ENCODE measurements around the gene EVA1A.

The EVA1A gene

GRCh38 chr2:75524276-75524911 is 36.3 kb downstream of the EVA1A start:
- Histone ChIP-seq H3K27me3 (ENCODE audit: insufficient read depth, low read depth) (no peaks in the 10 kb centered on the region), H4K20me1 (ENCODE audit: insufficient read depth) (no peaks in the 10 kb centered on the region), H3K36me3 (ENCODE audit: insufficient read depth) (no peaks in the 10 kb centered on the region), H3K4me1 (ENCODE audit: low read depth, poor library complexity, severe bottlenecking) (no peaks in the 10 kb centered on the region), H3K79me2 (ENCODE audit: insufficient read depth, low read depth) (no peaks in the 10 kb centered on the region), H3K4me3 (IDR thresholded peaks at IDR 0.05; ENCODE audit: insufficient read depth, low read depth, low read length) (no peak overlapping the region), H3K4me2 (no peak overlapping the region), H2AFZ (ENCODE audit: low read depth) (no peak overlapping the region), H3K9ac (no peak overlapping the region), H3K27ac (no peak overlapping the region)
- no peak for TF ChIP-seq CTCF (conservative IDR thresholded peaks at IDR 0.05; ENCODE audit: low read depth, low read length)

DNA sequence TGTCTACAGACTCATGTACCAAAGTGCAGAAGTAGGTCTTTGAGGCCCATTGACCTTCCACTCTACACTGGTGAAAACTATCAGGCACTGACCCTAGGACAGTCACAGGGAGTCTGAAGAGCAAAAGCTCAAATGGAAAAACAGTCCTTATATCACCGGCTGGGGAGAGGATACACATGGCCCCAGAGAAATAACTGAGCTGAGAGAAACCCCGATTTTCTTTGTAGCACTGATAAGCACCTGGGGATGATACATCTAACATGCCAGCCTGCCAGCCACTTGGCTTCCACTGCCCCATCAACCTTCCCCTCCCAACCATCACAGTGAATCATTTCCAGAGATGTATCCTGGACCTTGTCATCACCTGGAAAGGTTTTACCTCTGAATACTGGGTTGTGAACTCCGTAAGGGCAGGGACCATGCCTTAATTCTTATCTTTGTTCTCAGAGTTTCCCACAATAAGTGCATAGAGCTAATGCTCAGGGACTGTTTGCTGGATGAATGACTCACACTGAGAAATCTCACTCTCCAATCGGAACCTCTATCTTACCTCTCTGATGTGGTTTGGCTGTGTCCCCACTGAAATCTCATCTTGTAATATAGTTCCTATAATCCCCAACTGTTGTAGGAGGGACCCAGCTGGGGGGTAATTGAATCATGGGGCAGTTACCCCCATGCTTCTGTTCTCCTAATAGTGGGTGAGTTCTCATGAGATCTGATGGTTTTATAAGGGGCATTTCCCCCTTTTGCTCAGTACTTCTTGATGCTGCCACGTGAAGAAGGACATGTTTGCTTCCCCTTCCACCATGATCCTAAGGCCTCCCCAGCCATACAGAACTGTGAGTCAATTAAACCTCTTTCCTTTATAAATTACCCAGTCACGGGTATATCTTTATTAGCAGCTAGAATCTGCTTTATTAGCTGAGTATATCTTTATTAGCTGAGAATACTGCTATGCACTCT is 37.1 kb downstream of the EVA1A start:
- TF ChIP-seq CTCF (conservative IDR thresholded peaks at IDR 0.05; ENCODE audit: low read depth, low read length): no peak
- Histone ChIP-seq H3K9ac (no peak overlapping the region), H3K79me2 (ENCODE audit: insufficient read depth, low read depth) (no peaks in the 10 kb centered on the region), H3K4me3 (IDR thresholded peaks at IDR 0.05; ENCODE audit: insufficient read depth, low read depth, low read length) (no peak overlapping the region), H3K4me1 (ENCODE audit: low read depth, poor library complexity, severe bottlenecking) (no peaks in the 10 kb centered on the region), H3K36me3 (ENCODE audit: insufficient read depth) (no peaks in the 10 kb centered on the region), H3K4me2 (no peak overlapping the region), H3K27ac (no peak overlapping the region), H4K20me1 (ENCODE audit: insufficient read depth) (no peaks in the 10 kb centered on the region), H2AFZ (ENCODE audit: low read depth) (no peak overlapping the region), H3K27me3 (ENCODE audit: insufficient read depth, low read depth) (no peaks in the 10 kb centered on the region)

- no peak overlapping the region for H3K9ac ChIP-seq
- no peaks in the 10 kb centered on the region for H3K4me1 ChIP-seq (ENCODE audit: low read depth, poor library complexity, severe bottlenecking)
- H2AFZ ChIP-seq (ENCODE audit: low read depth): no peak overlapping the region
- no peaks in the 10 kb centered on the region for H3K36me3 ChIP-seq (ENCODE audit: insufficient read depth)
- no peak overlapping the region for H3K4me3 ChIP-seq (IDR thresholded peaks at IDR 0.05; ENCODE audit: insufficient read depth, low read depth, low read length)
- H3K79me2 ChIP-seq (ENCODE audit: insufficient read depth, low read depth): no peaks in the 10 kb centered on the region
- TF ChIP-seq CTCF (conservative IDR thresholded peaks at IDR 0.05; ENCODE audit: low read depth, low read length): no peak
- no peak overlapping the region for H3K4me2 ChIP-seq
- no peak overlapping the region for H3K27ac ChIP-seq
- no peaks in the 10 kb centered on the region for H3K27me3 ChIP-seq (ENCODE audit: insufficient read depth, low read depth)
- H4K20me1 ChIP-seq (ENCODE audit: insufficient read depth): no peaks in the 10 kb centered on the region
Measured at GRCh38 chr2:75522543-75523312, 38.0 kb downstream of the EVA1A start.

DNA sequence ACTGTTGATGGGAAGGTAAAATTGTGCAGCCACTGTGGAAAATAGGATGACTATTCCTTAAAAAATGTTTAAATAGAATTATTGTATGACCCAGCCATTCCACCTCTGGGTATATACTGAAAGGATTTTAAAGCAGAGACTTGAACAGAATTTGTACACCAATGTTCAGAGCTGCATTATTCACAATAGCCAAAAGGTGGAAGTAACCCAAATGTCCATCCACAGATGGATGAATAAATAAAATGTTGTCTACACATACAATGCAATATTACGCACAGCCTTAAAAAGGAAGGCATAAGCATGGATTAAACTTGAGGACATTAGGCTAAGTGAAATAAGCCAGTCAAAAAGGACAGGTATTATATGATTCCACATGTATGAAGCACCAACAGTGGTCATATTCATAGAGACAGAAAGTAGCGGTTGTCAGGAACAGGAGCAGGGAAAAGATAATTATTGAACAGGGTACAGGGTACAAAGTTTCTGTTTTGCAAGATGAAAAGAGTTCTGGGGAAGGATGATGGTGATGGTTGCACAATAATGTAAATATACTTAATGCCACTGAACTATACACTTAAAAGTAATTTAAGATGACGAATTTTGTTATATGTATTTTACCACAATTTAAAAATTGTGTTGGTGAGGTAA is 39.4 kb downstream of the EVA1A start:
- no peak for TF ChIP-seq CTCF (conservative IDR thresholded peaks at IDR 0.05; ENCODE audit: low read depth, low read length)
- no peaks in the 10 kb centered on the region for H3K27me3 ChIP-seq (ENCODE audit: insufficient read depth, low read depth)
- no peak overlapping the region for H2AFZ ChIP-seq (ENCODE audit: low read depth)
- no peaks in the 10 kb centered on the region for H3K79me2 ChIP-seq (ENCODE audit: insufficient read depth, low read depth)
- H3K4me3 ChIP-seq (IDR thresholded peaks at IDR 0.05; ENCODE audit: insufficient read depth, low read depth, low read length): no peak overlapping the region
- H4K20me1 ChIP-seq (ENCODE audit: insufficient read depth): no peaks in the 10 kb centered on the region
- no peak overlapping the region for H3K4me2 ChIP-seq
- no peak overlapping the region for H3K9ac ChIP-seq
- no peak overlapping the region for H3K27ac ChIP-seq
- H3K36me3 ChIP-seq (ENCODE audit: insufficient read depth): no peaks in the 10 kb centered on the region
- H3K4me1 ChIP-seq (ENCODE audit: low read depth, poor library complexity, severe bottlenecking): no peaks in the 10 kb centered on the region

Data from KMS-11 (cell line).